ENCODE results near the gene GABRA1. TPM values are rescaled to one million over a fixed set of nuclear protein-coding genes. Genes with fewer than 3 reads are reported as not detected.

Gene GABRA1
- total RNA-seq, result not detected in 2 replicates
- polyA plus RNA-seq, result not detected in 2 replicates
- polyA plus RNA-seq (2011; cell fraction: cytosol; rRNA removed), result not detected in 2 replicates
- not detected in 2 replicates for polyA plus RNA-seq (2011; cell fraction: nucleus; rRNA removed)
- not detected in 2 replicates for polyA plus RNA-seq (2012)
- polyA minus RNA-seq, result not detected in 2 replicates
- polyA minus RNA-seq (2011; cell fraction: cytosol; rRNA and poly(A)+ RNA removed), result not detected
- polyA minus RNA-seq (2011; cell fraction: nucleus; rRNA and poly(A)+ RNA removed), result not detected in 2 replicates
- not detected for Bru-seq, nascent RNA
- not detected for BruChase-seq, experiment 1, labeled RNA remaining after a 6-hour chase
- not detected for BruChase-seq, experiment 2, labeled RNA remaining after a 2-hour chase
- long read RNA-seq, result 0 reads

DNA sequence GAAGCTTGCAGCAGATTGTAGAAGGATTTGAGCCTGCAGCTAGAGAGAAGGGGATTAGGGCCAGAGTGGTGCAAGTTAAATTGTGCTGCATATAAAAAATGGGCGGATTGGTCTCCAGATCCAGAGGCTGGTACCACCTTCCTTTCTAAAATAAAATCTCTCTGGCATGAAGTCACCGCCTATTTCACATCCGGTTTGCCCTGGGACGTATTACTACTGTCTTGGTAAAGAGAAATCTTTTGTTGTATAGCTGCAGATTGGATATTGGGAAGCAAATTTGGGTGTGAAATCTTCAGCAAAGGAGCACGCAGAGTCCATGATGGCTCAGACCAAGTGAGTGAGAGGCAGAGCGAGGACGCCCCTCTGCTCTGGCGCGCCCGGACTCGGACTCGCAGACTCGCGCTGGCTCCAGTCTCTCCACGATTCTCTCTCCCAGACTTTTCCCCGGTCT lies at the start of gene GABRA1:
Gene GABRA1 (plus strand): TSS at position 180 of the 451 bp plus-strand sequence. CDS start 2,691 bp downstream, outside the sequence.
- no peak within 1 kb of the TSS for H3K4me2 ChIP-seq (ENCODE audit: insufficient read depth, low read length)
- TF ChIP-seq, protein P1, sequence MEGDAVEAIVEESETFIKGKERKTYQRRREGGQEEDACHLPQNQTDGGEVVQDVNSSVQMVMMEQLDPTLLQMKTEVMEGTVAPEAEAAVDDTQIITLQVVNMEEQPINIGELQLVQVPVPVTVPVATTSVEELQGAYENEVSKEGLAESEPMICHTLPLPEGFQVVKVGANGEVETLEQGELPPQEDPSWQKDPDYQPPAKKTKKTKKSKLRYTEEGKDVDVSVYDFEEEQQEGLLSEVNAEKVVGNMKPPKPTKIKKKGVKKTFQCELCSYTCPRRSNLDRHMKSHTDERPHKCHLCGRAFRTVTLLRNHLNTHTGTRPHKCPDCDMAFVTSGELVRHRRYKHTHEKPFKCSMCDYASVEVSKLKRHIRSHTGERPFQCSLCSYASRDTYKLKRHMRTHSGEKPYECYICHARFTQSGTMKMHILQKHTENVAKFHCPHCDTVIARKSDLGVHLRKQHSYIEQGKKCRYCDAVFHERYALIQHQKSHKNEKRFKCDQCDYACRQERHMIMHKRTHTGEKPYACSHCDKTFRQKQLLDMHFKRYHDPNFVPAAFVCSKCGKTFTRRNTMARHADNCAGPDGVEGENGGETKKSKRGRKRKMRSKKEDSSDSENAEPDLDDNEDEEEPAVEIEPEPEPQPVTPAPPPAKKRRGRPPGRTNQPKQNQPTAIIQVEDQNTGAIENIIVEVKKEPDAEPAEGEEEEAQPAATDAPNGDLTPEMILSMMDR (IDR thresholded peaks at IDR 0.05; ENCODE audit: extremely low read depth in 1 of 2, insufficient read depth in 1 of 2, low read depth in 1 of 2, low read length in 2 of 2), result no peak
- no peak for TF ChIP-seq POLR2A (IDR thresholded peaks at IDR 0.05; ENCODE audit: low read depth, low read length)
- FAIRE-seq (no peak), DNase-seq (ENCODE audit: low read depth, low spot score) (no peak)
- H3K9ac ChIP-seq (replicated peaks; ENCODE audit: extremely low read depth, insufficient read depth, low read length), result no peak within 1 kb of the TSS
- no peaks in the 10 kb centered on the region for H3K9me3 ChIP-seq (replicated peaks; ENCODE audit: control insufficient read depth, insufficient read depth, low read length)
- no peaks in the 10 kb centered on the region for H3K27me3 ChIP-seq (ENCODE audit: control insufficient read depth in 2 of 2, insufficient read depth in 2 of 2, low read length in 2 of 2)
- BruUV-seq (replicated peaks), result no TSS peak
- no peaks in the 10 kb centered on the region for H3K9me1 ChIP-seq (replicated peaks; ENCODE audit: control insufficient read depth, extremely low read depth, insufficient read depth, low read length)
- no peaks in the 10 kb centered on the region for H3K79me2 ChIP-seq (ENCODE audit: control insufficient read depth, insufficient read depth, low read length)
- dilution Hi-C loops (cut with MboI; ENCODE audit: extremely low pct_ligation_motif_present, low sequenced_read_pairs) (no loop called here), intact Hi-C loops (cut with micrococcal nuclease) (no loop called here)
- H2AFZ ChIP-seq (ENCODE audit: low read depth, low read length), result no peak within 1 kb of the TSS
- no peak within 1 kb of the TSS for H3K27ac ChIP-seq (ENCODE audit: insufficient read depth, low read depth, low read length)
- no peaks in the 10 kb centered on the region for H3K4me1 ChIP-seq (ENCODE audit: control insufficient read depth, extremely low read depth, insufficient read depth, low read length)
- no peaks in the 10 kb centered on the region for H4K20me1 ChIP-seq (replicated peaks; ENCODE audit: control insufficient read depth, extremely low read depth, insufficient read depth, low read length)
- ChIA-PET POLR2A (no interaction called here), CTCF (no interaction called here)
- no peak within 1 kb of the TSS for H3K4me3 ChIP-seq (replicated peaks in 1 of 3; ENCODE audit: insufficient read depth in 1 of 3, low read depth in 1 of 3, low read length in 3 of 3)
- H3K36me3 ChIP-seq (ENCODE audit: control insufficient read depth in 2 of 2, extremely low read depth in 1 of 2, insufficient read depth in 2 of 2, low read length in 2 of 2), result no peaks in the 10 kb centered on the region

DNA sequence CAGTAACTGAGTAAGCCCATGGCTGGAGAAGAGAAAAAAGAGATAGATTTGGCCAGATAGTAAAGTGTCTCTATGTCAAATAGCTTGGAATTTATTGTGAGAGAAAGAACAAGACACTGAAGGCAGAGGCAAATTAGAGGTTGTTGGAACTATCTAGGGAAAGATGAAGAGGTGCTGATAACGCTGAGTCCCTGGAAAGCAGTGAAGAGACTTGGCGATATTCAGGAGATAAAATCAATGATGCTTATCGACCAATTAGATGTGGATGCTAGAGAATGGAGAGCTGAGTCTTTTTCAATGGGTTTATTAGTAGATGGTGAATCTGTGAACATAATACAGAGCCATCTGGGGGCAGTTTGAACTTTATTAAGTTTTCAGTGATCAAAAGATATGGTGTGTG lies 48.6 kb upstream of the GABRA1 start:
- POLR2A ChIA-PET, result no interaction called here
- CTCF ChIA-PET, result no interaction called here
- FAIRE-seq, result no peak

More for the DNA sequence above, 48.6 kb upstream of the GABRA1 start:
- H4K20me1 ChIP-seq (replicated peaks; ENCODE audit: control insufficient read depth, extremely low read depth, insufficient read depth, low read length), result no peaks in the 10 kb centered on the region
- no peak overlapping the region for H3K4me2 ChIP-seq (ENCODE audit: insufficient read depth, low read length)
- no peak overlapping the region for H2AFZ ChIP-seq (ENCODE audit: low read depth, low read length)
- BruUV-seq (replicated peaks), result no TSS peak
- no peak overlapping the region for H3K9ac ChIP-seq (replicated peaks; ENCODE audit: extremely low read depth, insufficient read depth, low read length)
- intact Hi-C loops (cut with micrococcal nuclease) (no loop called here), dilution Hi-C loops (cut with MboI; ENCODE audit: extremely low pct_ligation_motif_present, low sequenced_read_pairs) (no loop called here)
- H3K27ac ChIP-seq (ENCODE audit: insufficient read depth, low read depth, low read length), result no peak overlapping the region
- no peak for TF ChIP-seq EZH2 (IDR thresholded peaks at IDR 0.05; ENCODE audit: borderline replicate concordance, low read depth, low read length, severe bottlenecking)
- TF ChIP-seq JUN (IDR thresholded peaks at IDR 0.05; ENCODE audit: borderline replicate concordance, insufficient read depth, insufficient read length, low read depth), result no peak
- no peak for TF ChIP-seq GATA2 (IDR thresholded peaks at IDR 0.05; ENCODE audit: insufficient read depth, insufficient read length, low read depth, low read length)
- TF ChIP-seq POLR2A (IDR thresholded peaks at IDR 0.05; ENCODE audit: low read depth, low read length), result no peak
- TF ChIP-seq MYC (IDR thresholded peaks at IDR 0.05; ENCODE audit: low read depth, low read length), result no peak
- TF ChIP-seq, protein P2, sequence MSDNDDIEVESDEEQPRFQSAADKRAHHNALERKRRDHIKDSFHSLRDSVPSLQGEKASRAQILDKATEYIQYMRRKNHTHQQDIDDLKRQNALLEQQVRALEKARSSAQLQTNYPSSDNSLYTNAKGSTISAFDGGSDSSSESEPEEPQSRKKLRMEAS (IDR thresholded peaks at IDR 0.05; ENCODE audit: insufficient read depth, insufficient read length), result no peak
- TF ChIP-seq, protein P1 (IDR thresholded peaks at IDR 0.05; ENCODE audit: extremely low read depth in 1 of 2, insufficient read depth in 1 of 2, low read depth in 1 of 2, low read length in 2 of 2), result no peak
- TF ChIP-seq POLR2AphosphoS5 (IDR thresholded peaks at IDR 0.05; ENCODE audit: insufficient read depth, low read depth, low read length), result no peak
- no peaks in the 10 kb centered on the region for H3K4me1 ChIP-seq (ENCODE audit: control insufficient read depth, extremely low read depth, insufficient read depth, low read length)
- no peak for DNase-seq (ENCODE audit: low read depth, low spot score)
- peaks cover 2% of the 10 kb centered on the region for H3K9me3 ChIP-seq (replicated peaks; ENCODE audit: control insufficient read depth, insufficient read depth, low read length)
- no peaks in the 10 kb centered on the region for H3K9me1 ChIP-seq (replicated peaks; ENCODE audit: control insufficient read depth, extremely low read depth, insufficient read depth, low read length)
- no peaks in the 10 kb centered on the region for H3K27me3 ChIP-seq (ENCODE audit: control insufficient read depth in 2 of 2, insufficient read depth in 2 of 2, low read length in 2 of 2)
- no peak overlapping the region for H3K4me3 ChIP-seq (replicated peaks in 1 of 3; ENCODE audit: insufficient read depth in 1 of 3, low read depth in 1 of 3, low read length in 3 of 3)
- H3K36me3 ChIP-seq (ENCODE audit: control insufficient read depth in 2 of 2, extremely low read depth in 1 of 2, insufficient read depth in 2 of 2, low read length in 2 of 2), result no peaks in the 10 kb centered on the region
- no peaks in the 10 kb centered on the region for H3K79me2 ChIP-seq (ENCODE audit: control insufficient read depth, insufficient read depth, low read length)

Measured in endothelial cell of umbilical vein (primary cell).